PC-3 (cell line): ENCODE results near the gene ANTXR2.

Experiments used
- EZH2 ChIP-seq: fragments of 300-600 bp; sonication (generic); IDR thresholded peaks from one replicate; pipeline ENCODE4 v1.6.1; 2017; ENCODE audit warnings: antibody characterized with exemption, mild to moderate bottlenecking, low read length; ENCODE audit not compliant: unreplicated experiment
- EZH2phosphoT487 ChIP-seq: fragments of 300-600 bp; sonication (generic); IDR thresholded peaks from 2 replicates; pipeline ENCODE4 v1.6.1; 2018; ENCODE audit warnings: mild to moderate bottlenecking, antibody characterized with exemption, low read length, borderline replicate concordance
- TF ChIP-seq, protein P1 (sequence below): fragments of 300-600 bp; sonication (generic); conservative IDR thresholded peaks from 2 replicates; pipeline ENCODE4 v1.5.1; 2017; ENCODE audit warnings: antibody characterized with exemption, low read depth, mild to moderate bottlenecking, low read length

DNA sequence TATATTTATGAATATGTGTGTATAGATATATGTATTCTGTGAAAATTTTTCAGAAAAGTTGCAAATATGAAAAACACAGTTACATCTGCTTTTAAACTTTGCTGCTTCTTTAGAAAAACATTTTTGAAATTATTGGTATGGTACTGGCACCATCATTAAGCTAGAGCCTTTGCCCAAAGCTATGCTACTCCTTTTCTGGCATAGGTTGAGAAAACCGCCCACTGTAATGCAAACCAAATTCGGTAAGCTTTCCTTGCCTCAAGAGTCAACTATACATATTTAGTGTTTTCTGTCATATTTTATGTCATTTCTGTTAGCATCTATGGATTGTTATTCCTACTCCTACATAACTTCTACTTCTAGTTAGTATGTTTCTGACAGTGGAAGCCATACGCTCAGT, 50.7 kb downstream of the ANTXR2 start:
- TF ChIP-seq, protein P1, sequence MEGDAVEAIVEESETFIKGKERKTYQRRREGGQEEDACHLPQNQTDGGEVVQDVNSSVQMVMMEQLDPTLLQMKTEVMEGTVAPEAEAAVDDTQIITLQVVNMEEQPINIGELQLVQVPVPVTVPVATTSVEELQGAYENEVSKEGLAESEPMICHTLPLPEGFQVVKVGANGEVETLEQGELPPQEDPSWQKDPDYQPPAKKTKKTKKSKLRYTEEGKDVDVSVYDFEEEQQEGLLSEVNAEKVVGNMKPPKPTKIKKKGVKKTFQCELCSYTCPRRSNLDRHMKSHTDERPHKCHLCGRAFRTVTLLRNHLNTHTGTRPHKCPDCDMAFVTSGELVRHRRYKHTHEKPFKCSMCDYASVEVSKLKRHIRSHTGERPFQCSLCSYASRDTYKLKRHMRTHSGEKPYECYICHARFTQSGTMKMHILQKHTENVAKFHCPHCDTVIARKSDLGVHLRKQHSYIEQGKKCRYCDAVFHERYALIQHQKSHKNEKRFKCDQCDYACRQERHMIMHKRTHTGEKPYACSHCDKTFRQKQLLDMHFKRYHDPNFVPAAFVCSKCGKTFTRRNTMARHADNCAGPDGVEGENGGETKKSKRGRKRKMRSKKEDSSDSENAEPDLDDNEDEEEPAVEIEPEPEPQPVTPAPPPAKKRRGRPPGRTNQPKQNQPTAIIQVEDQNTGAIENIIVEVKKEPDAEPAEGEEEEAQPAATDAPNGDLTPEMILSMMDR = no peak
- TF ChIP-seq EZH2 (no peak), EZH2phosphoT487 (no peak)
